H1 (cell line): ENCODE measurements around the gene ZNF300. TPM values are rescaled to one million over a fixed set of nuclear protein-coding genes. Genes with fewer than 3 reads are reported as not detected.

Experiments
- CTCF ChIA-PET: fragments of 300-600 bp; sonication (Branson Sonifier 250); formaldehyde crosslinking; loops from one replicate; lab custom pipeline; 2021; ENCODE audit not compliant: partially characterized antibody; lab: Charles Lee
- POLR2A ChIA-PET: fragments of 300-600 bp; sonication (Branson Sonifier 250); formaldehyde crosslinking; loops from one replicate; lab custom pipeline; 2021; ENCODE audit warnings: inconsistent platforms; ENCODE audit not compliant: partially characterized antibody; lab: Charles Lee
- DNase-seq, 2 experiments: peaks; one replicate each; pipeline versions ENCODE4 v3.0.0 to v3.0.0-alpha.2; 2010 to 2022; ENCODE audit warnings: low spot score in 2 of 2, low read depth in 1 of 2, mixed read lengths in 1 of 2
- FAIRE-seq: peaks from 2 replicates; lab custom pipeline; 2011; peaks lifted over from hg19 to GRCh38; lab: Jason Lieb, UNC
- H2AFZ ChIP-seq: 2 replicates; pipeline ENCODE4 v1.8.1; 2012; ENCODE audit warnings: low read length, inconsistent platforms
- H2AK5ac ChIP-seq: 2 replicates; pipeline ENCODE4 v1.6.1; 2013; ENCODE audit warnings: low read depth, low read length
- H2BK120ac ChIP-seq: replicated peaks from 2 replicates; pipeline ENCODE3; 2013; ENCODE audit warnings: low read depth, low read length, inconsistent platforms
- H2BK12ac ChIP-seq: 2 replicates; pipeline ENCODE4 v1.6.1; 2013; ENCODE audit warnings: low read depth, low read length
- H2BK15ac ChIP-seq: 2 replicates; pipeline ENCODE4 v1.6.1; 2013; ENCODE audit warnings: low read length
- H2BK20ac ChIP-seq: 2 replicates; pipeline ENCODE4 v1.6.1; 2013; ENCODE audit warnings: low read length
- H2BK5ac ChIP-seq: 2 replicates; pipeline ENCODE4 v1.6.1; 2013; ENCODE audit warnings: low read depth, low read length
- H3K14ac ChIP-seq: 2 replicates; pipeline ENCODE4 v1.6.1; 2013; ENCODE audit warnings: inconsistent platforms; ENCODE audit not compliant: insufficient read length
- H3K18ac ChIP-seq: 2 replicates; pipeline ENCODE4 v1.6.1; 2013; ENCODE audit warnings: low read length; ENCODE audit errors: extremely low read depth
- H3K23ac ChIP-seq: 2 replicates; pipeline ENCODE4 v1.6.1; 2013; ENCODE audit warnings: inconsistent platforms; ENCODE audit not compliant: insufficient read length
- H3K23me2 ChIP-seq: 2 replicates; pipeline ENCODE4 v1.6.1; 2013; ENCODE audit warnings: low read depth, low read length
- H3K27ac ChIP-seq: 2 replicates; pipeline ENCODE4 v1.6.1; 2011; ENCODE audit warnings: low read depth, low read length, inconsistent platforms
- H3K27me3 ChIP-seq, 4 experiments: replicated peaks in 1 of 4; 1 replicate in 1 of 4; 2 replicates in 3 of 4; pipeline versions ENCODE4 v1.6.1 to v1.8.1; 2011 to 2013; ENCODE audit warnings: low read length in 3 of 4, mild to moderate bottlenecking in 3 of 4, inconsistent platforms in 2 of 4, mixed read lengths in 2 of 4, moderate library complexity in 1 of 4; ENCODE audit not compliant: control insufficient read depth in 3 of 4, insufficient read depth in 3 of 4; ENCODE audit errors: extremely low read depth in 1 of 4
- H3K36me3 ChIP-seq, 4 experiments: 2 replicates each; pipeline versions ENCODE4 v1.6.1 to v1.8.1; 2011 to 2013; ENCODE audit warnings: mild to moderate bottlenecking in 4 of 4, low read length in 3 of 4, moderate library complexity in 2 of 4, control low read depth in 1 of 4, inconsistent platforms in 1 of 4; ENCODE audit not compliant: insufficient read depth in 4 of 4, control insufficient read depth in 2 of 4
- H3K4ac ChIP-seq: replicated peaks from 2 replicates; pipeline ENCODE3; 2013; ENCODE audit warnings: low read length, low read depth, mixed read lengths, inconsistent platforms; ENCODE audit not compliant: insufficient read length
- H3K4me1 ChIP-seq, 4 experiments: replicated peaks in 1 of 4; 1 replicate in 1 of 4; 2 replicates in 3 of 4; pipeline versions ENCODE4 v1.6.1 to v1.8.1; 2011 to 2013; ENCODE audit warnings: low read length in 3 of 4, inconsistent platforms in 2 of 4, mixed read lengths in 1 of 4; ENCODE audit not compliant: insufficient read depth in 4 of 4, control insufficient read depth in 3 of 4
- H3K4me2 ChIP-seq, 2 experiments: 2 replicates each; pipeline versions ENCODE4 v1.6.1 to v1.8.1; 2011 to 2013; ENCODE audit warnings: low read depth in 2 of 2, low read length in 2 of 2, control low read depth in 1 of 2, inconsistent platforms in 1 of 2, mild to moderate bottlenecking in 1 of 2; ENCODE audit not compliant: insufficient read depth in 1 of 2
- H3K4me3 ChIP-seq, 4 experiments: fragments of 200-600, 300-600 bp in 1 of 4; sonication (generic), shearing (Covaris generic), sonication (Bioruptor Twin) in 1 of 4; 2 replicates each; pipeline versions ENCODE4 v1.5.1 to v1.8.1; 2011 to 2016; ENCODE audit warnings: low read length in 4 of 4, low read depth in 3 of 4, control low read depth in 2 of 4, inconsistent platforms in 2 of 4, mild to moderate bottlenecking in 2 of 4, mixed read lengths in 1 of 4, moderate library complexity in 1 of 4; ENCODE audit not compliant: insufficient read depth in 2 of 4; ENCODE audit errors: extremely low read depth in 1 of 4
- H3K56ac ChIP-seq: replicated peaks from 2 replicates; pipeline ENCODE3; 2013; ENCODE audit warnings: low read depth, mild to moderate bottlenecking, mixed read lengths, low read length, inconsistent platforms; ENCODE audit not compliant: insufficient read length
- H3K79me1 ChIP-seq: 2 replicates; pipeline ENCODE4 v1.6.1; 2013; ENCODE audit warnings: low read depth, low read length, control low read depth
- H3K79me2 ChIP-seq, 2 experiments: 2 replicates each; pipeline versions ENCODE4 v1.6.1 to v1.8.1; 2012 to 2013; ENCODE audit warnings: low read length in 2 of 2, mild to moderate bottlenecking in 2 of 2, inconsistent platforms in 1 of 2; ENCODE audit not compliant: insufficient read depth in 2 of 2, control insufficient read depth in 1 of 2
- H3K9ac ChIP-seq, 4 experiments: replicated peaks in 1 of 4; 1 replicate in 1 of 4; 2 replicates in 3 of 4; pipeline versions ENCODE4 v1.6.1 to v1.8.1; 2011 to 2013; ENCODE audit warnings: low read depth in 3 of 4, low read length in 3 of 4, control low read depth in 2 of 4, mild to moderate bottlenecking in 2 of 4, moderate library complexity in 2 of 4, inconsistent platforms in 1 of 4; ENCODE audit errors: extremely low read depth in 1 of 4
- H3K9me3 ChIP-seq, 2 experiments: 2 replicates each; pipeline versions ENCODE4 v1.6.1 to v1.8.1; 2012 to 2013; ENCODE audit warnings: mild to moderate bottlenecking in 2 of 2, moderate library complexity in 2 of 2, control low read depth in 1 of 2, inconsistent platforms in 1 of 2, low read depth in 1 of 2, low read length in 1 of 2, mixed read lengths in 1 of 2; ENCODE audit not compliant: insufficient read depth in 2 of 2
- H4K20me1 ChIP-seq, 2 experiments: replicated peaks in 1 of 2; 2 replicates each; pipeline versions ENCODE3 to v1.8.1; 2011 to 2013; ENCODE audit warnings: inconsistent platforms in 2 of 2, low read length in 2 of 2, mild to moderate bottlenecking in 1 of 2; ENCODE audit not compliant: insufficient read depth in 2 of 2, control insufficient read depth in 1 of 2
- H4K5ac ChIP-seq: 2 replicates; pipeline ENCODE4 v1.6.1; 2013; ENCODE audit warnings: low read length, low read depth, mixed read lengths, inconsistent platforms; ENCODE audit not compliant: insufficient read length
- H4K8ac ChIP-seq: 2 replicates; pipeline ENCODE4 v1.8.0; 2013; ENCODE audit warnings: mild to moderate bottlenecking, moderate library complexity, low read length, inconsistent platforms; ENCODE audit not compliant: insufficient read depth; ENCODE audit errors: extremely low read depth
- H4K91ac ChIP-seq: replicated peaks from 2 replicates; pipeline ENCODE3; 2013; ENCODE audit warnings: low read length, mixed read lengths, inconsistent platforms; ENCODE audit not compliant: insufficient read length
- E2F6 ChIP-seq: IDR thresholded peaks from 2 replicates; pipeline ENCODE4 v1.6.1; 2012; ENCODE audit warnings: inconsistent platforms
- HDAC2 ChIP-seq, 2 experiments: fragments of 300-600 bp in 1 of 2; sonication (generic) in 1 of 2; IDR thresholded peaks; 2 replicates each; pipeline ENCODE4 v1.6.1; 2011 to 2012; ENCODE audit warnings: low read depth in 2 of 2, low read length in 2 of 2, mild to moderate bottlenecking in 2 of 2, moderate library complexity in 2 of 2, borderline replicate concordance in 1 of 2, inconsistent platforms in 1 of 2
- PHF8 ChIP-seq: fragments of 200-600 bp; sonication (generic); conservative IDR thresholded peaks from 2 replicates; pipeline ENCODE4 v1.7.1; 2012; ENCODE audit warnings: low read depth, mild to moderate bottlenecking, inconsistent platforms, low read length, moderate library complexity
- WGBS, 2 experiments: shearing (Covaris generic) in 1 of 2; methylation state at CpG; one replicate each; pipeline versions ENCODE4 v1.1.6 to v1.1.7; 2013 to 2015; ENCODE audit warnings: low lambda C conversion rate in 2 of 2, mixed read lengths in 2 of 2, inconsistent platforms in 1 of 2, low coverage in 1 of 2, missing lambda C conversion rate in 1 of 2; ENCODE audit not compliant: insufficient replicate concordance in 2 of 2, insufficient coverage in 1 of 2, insufficient read length in 1 of 2; ENCODE audit errors: extremely low coverage in 1 of 2, missing lambda C conversion rate in 1 of 2; 5-methylcytosine and 5-hydroxymethylcytosine counted together
- polyA plus RNA-seq, 7 experiments: library from polyadenylated mRNA; depleted of rRNA in 3 of 7; stranded (reverse) in 5 of 7; unstranded in 2 of 7; fragments of >200 nt in 5 of 7; fragments of 200-250 nt in 2 of 7; gene quantifications; 1 replicate in 5 of 7; 2 replicates in 1 of 7; 4 replicates in 1 of 7; pipeline versions ENCODE4 v1.2.1 to v1.2.3, GENCODE V29; 2011 to 2013; ENCODE audit warnings: missing spikeins in 2 of 7, mixed read lengths in 2 of 7
- total RNA-seq: library from RNA; stranded (reverse); fragmentation: NEBNext Ultra II Directional; extraction: Animal tissue kit (Norgen Biotek cat#: 25700); gene quantifications from 2 replicates; pipeline ENCODE4 v1.2.1, GENCODE V29; 2021

Gene ZNF300
- total and polyA plus RNA-seq, 2 of the 8 experiments (the other 6 are each of a cell fraction or from before 2014, with no cell fraction given) = 6.7 to 15.8 TPM

DNA sequence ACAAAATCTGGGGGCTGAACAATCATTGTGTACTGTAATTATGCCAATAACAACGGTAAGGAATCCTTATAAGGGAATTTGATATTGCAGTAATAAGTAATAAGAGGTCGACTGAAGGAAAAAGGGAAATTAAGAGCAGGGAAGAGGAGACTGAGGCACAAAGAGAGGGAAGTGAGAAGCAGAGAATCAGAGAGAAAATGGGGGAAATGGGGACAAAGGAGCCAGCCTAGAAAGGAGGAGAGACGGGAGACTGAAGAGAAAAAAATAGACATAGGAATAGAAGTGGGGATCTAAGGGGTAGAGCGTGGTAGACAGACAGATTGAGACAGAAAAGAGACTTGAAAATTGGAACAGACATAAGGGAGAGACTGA lies 518 bp upstream of the ZNF300 start:
- Histone ChIP-seq H3K27me3 (no peaks in the 10 kb centered on the region), H3K27ac (peak overlapping the region; percentile 100), H3K4me1 (no peaks in the 10 kb centered on the region), H4K91ac (peak overlapping the region; percentile 34), H2BK20ac (no peak overlapping the region; the same call in 1 of the 2 replicates), H3K14ac (peak overlapping the region; percentile 27), H2BK5ac (peak overlapping the region; percentile 100), H3K9ac (peak overlapping the region; percentile 44 to 100 (median 99)), H3K79me1 (no peaks in the 10 kb centered on the region), H3K18ac (0 out of 2 replicates have a peak overlapping the region, but pooled peaks have one; percentile 88), H4K20me1 (no peaks in the 10 kb centered on the region), H3K36me3 (peaks cover 2 to 34% (median 25%) of the 10 kb centered on the region in 4 experiments; a peak in 7 of 8 replicates), H2BK15ac (no peak overlapping the region), H3K23me2 (peaks cover 4% of the 10 kb centered on the region), H2AK5ac (no peak overlapping the region), H2AFZ (0 out of 2 replicates have a peak overlapping the region, but pooled peaks have one; percentile 100), H3K9me3 (peaks cover 38 to 42% of the 10 kb centered on the region in 2 experiments), H3K79me2 (peaks cover 0 to 7% of the 10 kb centered on the region in 2 experiments; a peak in 1 of 4 replicates), H4K5ac (peak overlapping the region; percentile 25), H3K23ac (no peak overlapping the region), H3K4me3 (peak overlapping the region; percentile 71 to 91 (median 76)), H3K4me2 (peak overlapping the region; percentile 71 to 72), H2BK120ac (peak overlapping the region; percentile 99), H2BK12ac (no peak overlapping the region; the same call in 1 of the 2 replicates), H3K4ac (peak overlapping the region; percentile 63), H4K8ac (peak overlapping the region; percentile 47; the same call in 1 of the 2 replicates), H3K56ac (peak overlapping the region; percentile 17)
- TF ChIP-seq E2F6 = 0 out of 2 replicates have a peak, but pooled peaks have one; percentile 3
- no peak for TF ChIP-seq HDAC2 (IDR thresholded peaks at IDR 0.05; ENCODE audit: borderline replicate concordance in 1 of 2, low read depth in 2 of 2, low read length in 2 of 2)
- peak; percentile 17; the same call in 1 of the 2 replicates for TF ChIP-seq PHF8
- POLR2A ChIA-PET = interaction anchor here (0.8 kb wide), 1 partner anchor 126 kb away, joined by 3 read pairs; the partner anchor contains the start of gene SMIM3
- no peak for DNase-seq
- WGBS, 2 experiments = 34% methylated on average over 4 of the region's 4 CpGs; no CpG with 5 or more reads in 1 of the 2 experiments
- peak; percentile 32 for FAIRE-seq
- CTCF ChIA-PET = no interaction called here
